H9 (cell line): ENCODE data around the gene C1orf74. TPM values are rescaled to one million over a fixed set of nuclear protein-coding genes. Genes with fewer than 3 reads are reported as not detected.

ENCODE experiments used
- DNase-seq: peaks from one replicate; pipeline ENCODE4 v3.0.0-alpha.2; 2017
- H2AFZ ChIP-seq: one replicate; pipeline ENCODE4 v1.6.1; 2013; ENCODE audit warnings: mild to moderate bottlenecking, low read length, control low read depth, moderate library complexity
- H2AK5ac ChIP-seq: 2 replicates; pipeline ENCODE4 v1.6.1; 2013; ENCODE audit warnings: low read length, control low read depth, mixed read lengths; ENCODE audit not compliant: insufficient read length
- H2BK120ac ChIP-seq: one replicate; pipeline ENCODE4 v1.6.1; 2013; ENCODE audit warnings: low read depth, mild to moderate bottlenecking, low read length, control low read depth, inconsistent platforms; ENCODE audit not compliant: poor library complexity, severe bottlenecking
- H2BK12ac ChIP-seq: 2 replicates; pipeline ENCODE4 v1.6.1; 2013; ENCODE audit warnings: low read length, control low read depth, mixed read lengths, low read depth; ENCODE audit not compliant: insufficient read length
- H2BK15ac ChIP-seq: 2 replicates; pipeline ENCODE4 v1.6.1; 2013; ENCODE audit warnings: low read depth, low read length, control low read depth
- H2BK20ac ChIP-seq: one replicate; pipeline ENCODE4 v1.6.1; 2013; ENCODE audit warnings: low read depth, mild to moderate bottlenecking, low read length, control low read depth, inconsistent platforms; ENCODE audit not compliant: poor library complexity, severe bottlenecking
- H2BK5ac ChIP-seq: 2 replicates; pipeline ENCODE4 v1.6.1; 2013; ENCODE audit warnings: low read length, control low read depth, mixed read lengths; ENCODE audit not compliant: insufficient read length
- H3K14ac ChIP-seq: 2 replicates; pipeline ENCODE4 v1.6.1; 2013; ENCODE audit warnings: low read length, control low read depth; ENCODE audit not compliant: insufficient read depth
- H3K18ac ChIP-seq: 2 replicates; pipeline ENCODE4 v1.6.1; 2013; ENCODE audit warnings: low read depth, mild to moderate bottlenecking, mixed read lengths, low read length, control low read depth; ENCODE audit not compliant: insufficient read length
- H3K23ac ChIP-seq: 2 replicates; pipeline ENCODE4 v1.6.1; 2013; ENCODE audit warnings: low read length, control low read depth, mixed read lengths, low read depth; ENCODE audit not compliant: insufficient read length
- H3K23me2 ChIP-seq: 2 replicates; pipeline ENCODE4 v1.6.1; 2013; ENCODE audit warnings: low read depth, mild to moderate bottlenecking, mixed read lengths, low read length, control low read depth; ENCODE audit not compliant: insufficient read length, poor library complexity, severe bottlenecking
- H3K27ac ChIP-seq: 2 replicates; pipeline ENCODE4 v1.5.1; 2013; ENCODE audit warnings: low read length, control low read depth, mixed read lengths, low read depth; ENCODE audit not compliant: insufficient read length
- H3K27me3 ChIP-seq: 2 replicates; pipeline ENCODE4 v1.6.1; 2013; ENCODE audit warnings: low read length, control low read depth, inconsistent platforms; ENCODE audit not compliant: insufficient read depth
- H3K4ac ChIP-seq: 2 replicates; pipeline ENCODE4 v1.6.1; 2013; ENCODE audit warnings: low read depth, mild to moderate bottlenecking, control low read depth, inconsistent platforms, low read length, moderate library complexity
- H3K4me1 ChIP-seq: 2 replicates; pipeline ENCODE4 v1.6.1; 2013; ENCODE audit warnings: low read length, control low read depth, inconsistent platforms; ENCODE audit not compliant: insufficient read depth
- H3K4me2 ChIP-seq: 2 replicates; pipeline ENCODE4 v1.6.1; 2013; ENCODE audit warnings: low read length, control low read depth, mixed read lengths; ENCODE audit not compliant: insufficient read length, insufficient read depth
- H3K56ac ChIP-seq: 2 replicates; pipeline ENCODE4 v1.6.1; 2013; ENCODE audit warnings: low read depth, mild to moderate bottlenecking, mixed read lengths, low read length, control low read depth; ENCODE audit not compliant: insufficient read length
- H3K79me1 ChIP-seq: 2 replicates; pipeline ENCODE4 v1.6.1; 2013; ENCODE audit warnings: low read depth, mild to moderate bottlenecking, moderate library complexity, low read length, control low read depth, inconsistent platforms; ENCODE audit not compliant: insufficient read depth, poor library complexity, severe bottlenecking
- H3K79me2 ChIP-seq: 2 replicates; pipeline ENCODE4 v1.6.1; 2013; ENCODE audit warnings: low read length, control low read depth, inconsistent platforms; ENCODE audit not compliant: insufficient read depth
- H3K9ac ChIP-seq: 2 replicates; pipeline ENCODE4 v1.6.1; 2013; ENCODE audit warnings: low read length, control low read depth, mixed read lengths; ENCODE audit not compliant: insufficient read length; ENCODE audit errors: extremely low read depth
- H3K9me3 ChIP-seq: one replicate; pipeline ENCODE4 v1.6.1; 2013; ENCODE audit warnings: low read depth, low read length, inconsistent platforms; ENCODE audit not compliant: control insufficient read depth
- H3T11ph ChIP-seq: one replicate; pipeline ENCODE4 v1.6.1; 2013; ENCODE audit warnings: mild to moderate bottlenecking, low read length, control low read depth, inconsistent platforms
- H4K20me1 ChIP-seq: one replicate; pipeline ENCODE4 v1.6.1; 2013; ENCODE audit not compliant: control insufficient read depth, insufficient read length, insufficient read depth
- H4K5ac ChIP-seq: 2 replicates; pipeline ENCODE4 v1.6.1; 2013; ENCODE audit warnings: low read depth, mild to moderate bottlenecking, mixed read lengths, low read length, control low read depth; ENCODE audit not compliant: insufficient read length
- H4K8ac ChIP-seq: replicated peaks from 2 replicates; pipeline ENCODE4 v1.6.1; 2013; ENCODE audit warnings: low read length, control low read depth, mixed read lengths, low read depth; ENCODE audit not compliant: insufficient read length
- H4K91ac ChIP-seq: 2 replicates; pipeline ENCODE4 v1.6.1; 2013; ENCODE audit warnings: low read depth, mild to moderate bottlenecking, moderate library complexity, mixed read lengths, low read length, control low read depth; ENCODE audit not compliant: insufficient read length
- H3K27ac Mint-ChIP-seq, 3 experiments: 2 replicates in 2 of 3; 3 replicates in 1 of 3; pipeline ENCODE4 v1.8.0; 2020 to 2021; ENCODE audit warnings: mixed read lengths in 3 of 3, mild to moderate bottlenecking in 1 of 3, moderate library complexity in 1 of 3
- H3K27me3 Mint-ChIP-seq: 2 replicates; pipeline ENCODE4 v1.8.0; 2021; ENCODE audit warnings: low read depth, mild to moderate bottlenecking, moderate library complexity, mixed read lengths
- H3K36me3 Mint-ChIP-seq, 3 experiments: 2 replicates in 2 of 3; 3 replicates in 1 of 3; pipeline ENCODE4 v1.8.0; 2020 to 2021; ENCODE audit warnings: low read depth in 3 of 3, mixed read lengths in 3 of 3; ENCODE audit not compliant: insufficient read depth in 1 of 3
- H3K4me1 Mint-ChIP-seq, 2 experiments: 2 replicates each; pipeline ENCODE4 v1.8.0; 2020; ENCODE audit warnings: mixed read lengths in 2 of 2
- H3K4me3 Mint-ChIP-seq, 2 experiments: 2 replicates in 1 of 2; 3 replicates in 1 of 2; pipeline ENCODE4 v1.8.0; 2020 to 2021; ENCODE audit warnings: mild to moderate bottlenecking in 2 of 2, mixed read lengths in 2 of 2, moderate library complexity in 1 of 2
- H3K9me3 Mint-ChIP-seq, 2 experiments: 2 replicates in 1 of 2; 3 replicates in 1 of 2; pipeline ENCODE4 v1.8.0; 2020; ENCODE audit warnings: mild to moderate bottlenecking in 2 of 2, mixed read lengths in 2 of 2, moderate library complexity in 1 of 2
- WGBS: extraction: QIAGEN DNeasy Blood & Tissue Kit; methylation state at CpG from one replicate; pipeline ENCODE4 v1.1.7; 2013; ENCODE audit warnings: missing lambda C conversion rate, low lambda C conversion rate, mixed read lengths; ENCODE audit not compliant: insufficient read length; ENCODE audit errors: extremely low coverage; 5-methylcytosine and 5-hydroxymethylcytosine counted together
- total RNA-seq: library from RNA; stranded (reverse); gene quantifications from 2 replicates; pipeline ENCODE4 v1.2.1, GENCODE V29; 2021
- TF ChIP-seq, protein P1 (sequence below): fragments of 200-600 bp; sonication (generic); conservative IDR thresholded peaks from 3 replicates; pipeline ENCODE4 v1.8.0; 2021; ENCODE audit warnings: antibody characterized with exemption, mild to moderate bottlenecking

C1orf74 gene
- total RNA-seq, 1 experiment from 2014 or later = 2.4 TPM

DNA sequence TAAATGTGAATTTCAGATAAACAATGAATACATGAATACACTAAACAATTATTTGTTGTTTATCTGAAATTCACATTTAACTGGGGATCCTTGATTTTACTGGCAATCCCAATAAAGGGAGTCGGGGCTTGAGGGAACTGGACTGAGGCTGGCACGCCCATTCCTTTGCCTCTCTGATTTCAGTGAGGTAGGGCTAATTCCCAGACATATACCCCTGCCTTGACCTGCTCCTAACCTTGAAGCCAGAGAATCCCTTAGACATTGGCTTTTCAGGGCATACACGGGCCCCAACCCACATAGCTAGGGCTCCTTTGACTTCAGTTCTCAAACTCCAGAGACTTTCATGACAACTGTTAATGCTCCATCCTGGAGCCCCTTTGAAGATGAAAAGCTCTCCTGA lies 32.6 kb upstream of the C1orf74 start:
- no peak overlapping the region for H3K4ac ChIP-seq
- H3K4me1 ChIP-seq = no peaks in the 10 kb centered on the region
- Mint-ChIP-seq H3K9me3 (no peaks in the 10 kb centered on the region), H3K4me1 (peaks cover 6% of the 10 kb centered on the region in 2 experiments), H3K27me3 (peaks cover 23% of the 10 kb centered on the region), H3K4me3 (no peak overlapping the region), H3K27ac (no peak overlapping the region), H3K36me3 (no peaks in the 10 kb centered on the region)
- TF ChIP-seq, protein P1, sequence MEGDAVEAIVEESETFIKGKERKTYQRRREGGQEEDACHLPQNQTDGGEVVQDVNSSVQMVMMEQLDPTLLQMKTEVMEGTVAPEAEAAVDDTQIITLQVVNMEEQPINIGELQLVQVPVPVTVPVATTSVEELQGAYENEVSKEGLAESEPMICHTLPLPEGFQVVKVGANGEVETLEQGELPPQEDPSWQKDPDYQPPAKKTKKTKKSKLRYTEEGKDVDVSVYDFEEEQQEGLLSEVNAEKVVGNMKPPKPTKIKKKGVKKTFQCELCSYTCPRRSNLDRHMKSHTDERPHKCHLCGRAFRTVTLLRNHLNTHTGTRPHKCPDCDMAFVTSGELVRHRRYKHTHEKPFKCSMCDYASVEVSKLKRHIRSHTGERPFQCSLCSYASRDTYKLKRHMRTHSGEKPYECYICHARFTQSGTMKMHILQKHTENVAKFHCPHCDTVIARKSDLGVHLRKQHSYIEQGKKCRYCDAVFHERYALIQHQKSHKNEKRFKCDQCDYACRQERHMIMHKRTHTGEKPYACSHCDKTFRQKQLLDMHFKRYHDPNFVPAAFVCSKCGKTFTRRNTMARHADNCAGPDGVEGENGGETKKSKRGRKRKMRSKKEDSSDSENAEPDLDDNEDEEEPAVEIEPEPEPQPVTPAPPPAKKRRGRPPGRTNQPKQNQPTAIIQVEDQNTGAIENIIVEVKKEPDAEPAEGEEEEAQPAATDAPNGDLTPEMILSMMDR = no peak
- H2BK20ac ChIP-seq = no peak overlapping the region
- H3K23me2 ChIP-seq = no peaks in the 10 kb centered on the region
- no peak overlapping the region for H2AFZ ChIP-seq
- no peak overlapping the region for H4K5ac ChIP-seq
- H3K18ac ChIP-seq = no peak overlapping the region
- no peak for DNase-seq
- H3K79me2 ChIP-seq = no peaks in the 10 kb centered on the region; the same call in 1 of the 2 replicates
- H4K20me1 ChIP-seq = no peaks in the 10 kb centered on the region
- H4K91ac ChIP-seq = no peak overlapping the region
- H4K8ac ChIP-seq = no peak overlapping the region
- H3K14ac ChIP-seq = no peak overlapping the region
- H2AK5ac ChIP-seq = no peak overlapping the region
- H3T11ph ChIP-seq = no peak overlapping the region
- H3K27ac ChIP-seq = no peak overlapping the region
- no peak overlapping the region for H3K4me2 ChIP-seq
- no peak overlapping the region for H3K9ac ChIP-seq
- no peak overlapping the region for H2BK15ac ChIP-seq
- H3K56ac ChIP-seq = no peak overlapping the region
- H2BK12ac ChIP-seq = no peak overlapping the region
- WGBS = no CpG with 5 or more reads among the region's 3 CpGs
- no peak overlapping the region for H2BK120ac ChIP-seq
- H2BK5ac ChIP-seq = no peak overlapping the region
- no peaks in the 10 kb centered on the region for H3K79me1 ChIP-seq
- no peak overlapping the region for H3K23ac ChIP-seq
- no peaks in the 10 kb centered on the region; the same call in 1 of the 2 replicates for H3K27me3 ChIP-seq
- no peaks in the 10 kb centered on the region for H3K9me3 ChIP-seq
